Stimulated activated naive CD8-positive, alpha-beta T cell treated with anti-CD3 and anti-CD28 coated beads, Interleukin-15, Interleukin-2, amounts not matched to agents 100 ng/mL and 50 ng/mL, for 24 hours (primary cell): ENCODE results near the gene KIAA0930.
"Not testable (repeated sequence)": the region's sequence is repeated elsewhere in the genome, so short reads cannot be mapped to it uniquely, and the experiment has no call there.

Experiments used
- H3K27ac Mint-ChIP-seq: one replicate; pipeline ENCODE4 v1.8.0; 2021; ENCODE audit warnings: mild to moderate bottlenecking, mixed read lengths
- H3K27me3 Mint-ChIP-seq: one replicate; pipeline ENCODE4 v1.8.0; 2021; ENCODE audit warnings: mixed read lengths
- H3K36me3 Mint-ChIP-seq: one replicate; pipeline ENCODE4 v1.8.0; 2021; ENCODE audit warnings: low read depth, mixed read lengths
- H3K4me1 Mint-ChIP-seq: one replicate; pipeline ENCODE4 v1.8.0; 2021; ENCODE audit warnings: low read depth, mixed read lengths
- H3K4me3 Mint-ChIP-seq: one replicate; pipeline ENCODE4 v1.8.0; 2021; ENCODE audit warnings: mild to moderate bottlenecking, mixed read lengths
- H3K9me3 Mint-ChIP-seq: one replicate; pipeline ENCODE4 v1.8.0; 2021; ENCODE audit warnings: mixed read lengths

Gene KIAA0930

GRCh38 chr22:45196926-45197605, 43.6 kb downstream of the KIAA0930 start:
- H3K4me1 Mint-ChIP-seq = no peaks in the 10 kb centered on the region
- no peak overlapping the region for H3K4me3 Mint-ChIP-seq
- H3K36me3 Mint-ChIP-seq = peaks cover 23% of the 10 kb centered on the region
- H3K27me3 Mint-ChIP-seq = no peaks in the 10 kb centered on the region
- no peak overlapping the region for H3K27ac Mint-ChIP-seq
- H3K9me3 Mint-ChIP-seq = no peaks in the 10 kb centered on the region

DNA sequence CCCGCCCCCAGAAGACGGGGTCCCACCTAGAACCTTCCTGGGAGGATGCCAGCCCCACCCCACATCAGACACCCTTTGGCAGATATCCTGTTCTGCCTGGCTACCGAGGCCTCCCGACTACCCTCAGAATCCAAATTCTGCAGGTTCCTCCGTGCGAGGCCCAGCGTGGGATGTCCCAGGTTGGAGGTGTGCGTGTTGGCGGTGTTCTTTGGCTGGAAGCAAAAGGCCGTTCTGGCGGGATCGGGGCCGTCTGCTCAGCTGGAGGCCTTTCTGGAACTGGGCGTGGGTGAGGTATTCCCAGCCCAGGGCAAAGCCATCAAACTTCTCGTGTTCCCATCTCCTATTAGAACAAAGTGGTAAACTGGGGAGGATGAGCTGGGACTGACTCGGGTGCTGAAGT, 44.4 kb downstream of the KIAA0930 start:
- no peaks in the 10 kb centered on the region for H3K9me3 Mint-ChIP-seq
- no peaks in the 10 kb centered on the region for H3K27me3 Mint-ChIP-seq
- no peaks in the 10 kb centered on the region for H3K4me1 Mint-ChIP-seq
- H3K27ac Mint-ChIP-seq = no peak overlapping the region
- H3K36me3 Mint-ChIP-seq = peaks cover 18% of the 10 kb centered on the region
- H3K4me3 Mint-ChIP-seq = no peak overlapping the region

- no peak overlapping the region for H3K4me3 Mint-ChIP-seq
- no peaks in the 10 kb centered on the region for H3K27me3 Mint-ChIP-seq
- no peaks in the 10 kb centered on the region for H3K9me3 Mint-ChIP-seq
- H3K36me3 Mint-ChIP-seq = peaks cover 16% of the 10 kb centered on the region
- H3K27ac Mint-ChIP-seq = no peak overlapping the region
- no peaks in the 10 kb centered on the region for H3K4me1 Mint-ChIP-seq
Observed at GRCh38 chr22:45195616-45196015, 45.1 kb downstream of the KIAA0930 start.

GRCh38 chr22:45194686-45195085, 46.0 kb downstream of the KIAA0930 start:
- Mint-ChIP-seq H3K27ac (no peak overlapping the region), H3K27me3 (no peaks in the 10 kb centered on the region), H3K4me1 (no peaks in the 10 kb centered on the region), H3K9me3 (no peaks in the 10 kb centered on the region), H3K36me3 (peaks cover 11% of the 10 kb centered on the region), H3K4me3 (no peak overlapping the region)

GRCh38 chr22:45192701-45193187, 48.0 kb downstream of the KIAA0930 start:
- Mint-ChIP-seq H3K4me3 (no peak overlapping the region), H3K27ac (no peak overlapping the region)

GRCh38 chr22:45191746-45192145, 48.9 kb downstream of the KIAA0930 start:
- H3K27ac Mint-ChIP-seq, H3K9me3 Mint-ChIP-seq, H3K4me1 Mint-ChIP-seq, H3K4me3 Mint-ChIP-seq, H3K27me3 Mint-ChIP-seq: not testable (repeated sequence)
- peaks cover 23% of the 10 kb centered on the region for H3K36me3 Mint-ChIP-seq

More at GRCh38 chr22:45192701-45193187, 48.0 kb downstream of the KIAA0930 start:
- Mint-ChIP-seq H3K4me1 (peaks cover 2% of the 10 kb centered on the region), H3K9me3 (no peaks in the 10 kb centered on the region), H3K27me3 (no peaks in the 10 kb centered on the region), H3K36me3 (peaks cover 13% of the 10 kb centered on the region)

- Mint-ChIP-seq H3K36me3 (peaks cover 29% of the 10 kb centered on the region), H3K27ac (no peak overlapping the region), H3K27me3 (no peaks in the 10 kb centered on the region), H3K9me3 (no peaks in the 10 kb centered on the region), H3K4me3 (no peak overlapping the region), H3K4me1 (peaks cover 13% of the 10 kb centered on the region)
Observed at GRCh38 chr22:45190202-45190872, 50.4 kb downstream of the KIAA0930 start.

- Mint-ChIP-seq H3K36me3 (peaks cover 43% of the 10 kb centered on the region), H3K4me3 (no peak overlapping the region), H3K27me3 (no peaks in the 10 kb centered on the region), H3K9me3 (no peaks in the 10 kb centered on the region), H3K27ac (no peak overlapping the region), H3K4me1 (peaks cover 15% of the 10 kb centered on the region)
Observed at GRCh38 chr22:45188779-45189178, 51.9 kb downstream of the KIAA0930 start.

GRCh38 chr22:45187891-45188290, 52.8 kb downstream of the KIAA0930 start:
- peaks cover 15% of the 10 kb centered on the region for H3K4me1 Mint-ChIP-seq
- H3K27me3 Mint-ChIP-seq = no peaks in the 10 kb centered on the region
- peaks cover 52% of the 10 kb centered on the region for H3K36me3 Mint-ChIP-seq
- no peak overlapping the region for H3K4me3 Mint-ChIP-seq
- H3K27ac Mint-ChIP-seq = no peak overlapping the region
- H3K9me3 Mint-ChIP-seq = no peaks in the 10 kb centered on the region

DNA sequence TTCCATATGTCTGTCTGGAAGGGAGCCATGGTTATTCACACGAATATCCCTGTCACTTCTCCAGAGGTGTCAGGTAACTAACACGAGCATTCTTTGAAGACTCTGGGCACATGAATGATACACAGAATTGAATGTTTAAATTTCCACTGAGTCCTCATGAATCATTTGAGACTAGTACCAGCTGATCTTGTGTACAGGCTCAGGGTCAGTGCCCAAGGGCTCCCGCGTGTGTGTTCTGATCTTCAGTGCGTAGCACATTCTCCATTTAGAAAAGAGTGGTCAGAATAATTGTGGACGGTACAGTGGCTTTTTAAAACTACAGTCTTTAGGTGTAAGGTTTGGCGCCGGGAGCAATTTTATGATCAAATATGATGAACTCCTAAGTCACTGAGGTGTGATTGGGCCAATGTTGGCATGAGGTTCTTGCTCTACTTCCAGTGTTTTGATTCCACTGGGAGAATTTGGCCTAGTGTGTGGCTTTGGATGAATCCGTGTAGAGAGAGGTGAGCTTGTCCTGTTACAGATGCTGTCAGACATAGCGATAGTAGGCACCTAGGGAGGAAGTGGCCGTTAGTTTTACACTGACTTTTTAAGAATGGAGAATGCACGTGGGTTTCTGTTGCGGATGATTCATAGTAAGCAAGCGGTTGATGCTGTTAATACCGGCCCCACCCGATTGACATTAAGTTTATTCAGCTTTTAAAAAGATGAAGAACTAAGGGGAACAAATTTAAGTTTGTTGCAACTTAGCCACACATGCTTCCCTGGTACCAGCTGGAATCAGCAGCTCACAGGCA, 54.8 kb downstream of the KIAA0930 start:
- Mint-ChIP-seq H3K9me3 (no peaks in the 10 kb centered on the region), H3K27ac (peak overlapping the region; percentile 80), H3K36me3 (peaks cover 70% of the 10 kb centered on the region), H3K27me3 (no peaks in the 10 kb centered on the region), H3K4me1 (peaks cover 30% of the 10 kb centered on the region), H3K4me3 (no peak overlapping the region)

DNA sequence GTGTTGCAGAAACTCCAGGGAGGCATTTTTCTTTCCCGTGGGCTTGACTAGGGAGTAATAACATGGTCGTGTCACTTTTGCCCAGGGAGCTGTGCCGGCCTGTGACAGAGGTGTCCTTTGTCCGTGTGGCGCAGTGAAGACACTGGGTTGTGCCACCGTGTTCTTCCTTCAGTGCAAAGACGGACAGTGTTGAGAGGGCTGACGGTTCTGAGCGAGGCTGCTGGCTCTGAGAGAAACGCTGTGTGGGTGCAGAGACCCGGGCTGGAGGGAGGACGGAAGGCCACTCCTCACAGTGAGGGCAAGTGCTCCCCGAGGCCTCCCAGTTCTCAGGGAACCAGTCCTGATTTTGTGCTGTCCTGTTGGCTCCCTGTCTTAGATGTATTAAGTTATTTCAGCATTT, 56.7 kb downstream of the KIAA0930 start:
- H3K36me3 Mint-ChIP-seq = peaks cover 88% of the 10 kb centered on the region
- H3K4me1 Mint-ChIP-seq = peaks cover 49% of the 10 kb centered on the region
- no peak overlapping the region for H3K4me3 Mint-ChIP-seq
- no peaks in the 10 kb centered on the region for H3K27me3 Mint-ChIP-seq
- no peak overlapping the region for H3K27ac Mint-ChIP-seq
- no peaks in the 10 kb centered on the region for H3K9me3 Mint-ChIP-seq

DNA sequence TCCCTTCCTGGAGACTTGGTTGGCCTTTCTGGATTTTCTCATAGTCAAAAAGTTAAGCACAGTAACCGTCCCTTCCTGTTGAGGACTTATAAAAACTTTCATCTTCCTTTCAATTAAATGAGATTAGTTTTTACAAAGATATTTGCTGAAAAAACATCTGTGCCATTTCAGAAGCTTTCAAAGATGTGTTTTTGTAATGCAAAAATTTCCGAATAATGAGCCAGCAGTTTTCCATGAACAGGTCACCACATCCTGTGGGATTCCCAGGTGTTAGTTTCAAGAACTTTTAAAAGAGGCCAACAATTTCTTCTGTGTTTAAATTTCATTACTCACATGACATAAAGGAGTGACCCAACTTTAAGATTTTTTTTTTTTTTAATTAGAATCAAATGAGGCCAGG, 58.9 kb downstream of the KIAA0930 start:
- H3K27ac Mint-ChIP-seq = peak overlapping the region; percentile 65
- H3K36me3 Mint-ChIP-seq = peaks cover 92% of the 10 kb centered on the region
- no peaks in the 10 kb centered on the region for H3K9me3 Mint-ChIP-seq
- peaks cover 65% of the 10 kb centered on the region for H3K4me1 Mint-ChIP-seq
- no peaks in the 10 kb centered on the region for H3K27me3 Mint-ChIP-seq
- H3K4me3 Mint-ChIP-seq = peak overlapping the region; percentile 25

- H3K4me3 Mint-ChIP-seq = no peak overlapping the region
- H3K27me3 Mint-ChIP-seq = no peaks in the 10 kb centered on the region
- H3K27ac Mint-ChIP-seq = peak overlapping the region; percentile 65
- peaks cover 64% of the 10 kb centered on the region for H3K4me1 Mint-ChIP-seq
- peaks cover 95% of the 10 kb centered on the region for H3K36me3 Mint-ChIP-seq
- H3K9me3 Mint-ChIP-seq = no peaks in the 10 kb centered on the region
Observed at GRCh38 chr22:45181240-45181639, 59.5 kb downstream of the KIAA0930 start.

DNA sequence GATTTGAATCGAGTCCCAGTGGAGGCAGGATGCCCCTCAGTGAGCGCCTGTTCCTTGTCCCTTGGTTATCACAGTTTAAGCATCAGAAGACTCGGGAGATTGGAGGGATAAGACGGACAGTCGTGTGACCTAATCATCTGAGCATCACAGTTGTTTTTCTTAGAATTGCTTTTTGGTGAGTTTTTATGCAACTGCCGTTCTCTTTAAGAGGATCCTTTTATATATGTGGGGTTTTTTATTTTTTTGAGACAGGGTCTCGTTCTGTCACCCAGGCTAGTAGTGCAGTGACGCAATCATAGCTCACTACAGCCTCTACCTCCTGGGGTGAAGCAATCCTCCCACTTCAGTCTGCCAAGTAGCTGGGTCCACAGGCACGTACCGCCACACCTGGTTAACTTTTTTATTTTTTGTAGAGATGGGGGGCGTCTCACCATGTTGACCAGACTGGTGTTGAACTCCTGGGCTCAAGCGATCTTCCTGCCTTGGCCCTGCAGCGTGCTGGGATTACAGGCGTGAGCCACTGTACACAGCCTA, 60.5 kb downstream of the KIAA0930 start:
- Mint-ChIP-seq H3K4me1 (peaks cover 62% of the 10 kb centered on the region), H3K27ac (peak overlapping the region; percentile 49), H3K4me3 (no peak overlapping the region), H3K27me3 (no peaks in the 10 kb centered on the region), H3K36me3 (peaks cover 96% of the 10 kb centered on the region), H3K9me3 (no peaks in the 10 kb centered on the region)
